T-helper 2 cell treated with Interferon-gamma antibody and Interleukin-4, amounts not matched to agents 5 μg/mL and 100 μg/mL, for 36 hours (primary cell): Measurements from ENCODE around the gene UQCRC1.

Experiments
- DNase-seq: peaks from one replicate; pipeline ENCODE4 v3.0.0; 2021; ENCODE audit warnings: low spot score
- H3K27ac Mint-ChIP-seq: one replicate; pipeline ENCODE4 v1.8.0; 2021; ENCODE audit warnings: mild to moderate bottlenecking, mixed read lengths
- H3K27me3 Mint-ChIP-seq: one replicate; pipeline ENCODE4 v1.8.0; 2021; ENCODE audit warnings: low read depth, mixed read lengths
- H3K36me3 Mint-ChIP-seq: one replicate; pipeline ENCODE4 v1.8.0; 2021; ENCODE audit warnings: low read depth, mixed read lengths
- H3K4me1 Mint-ChIP-seq: one replicate; pipeline ENCODE4 v1.8.0; 2021; ENCODE audit warnings: low read depth, mixed read lengths
- H3K4me3 Mint-ChIP-seq: one replicate; pipeline ENCODE4 v1.8.0; 2022; ENCODE audit warnings: mild to moderate bottlenecking, moderate library complexity, mixed read lengths
- H3K9me3 Mint-ChIP-seq: one replicate; pipeline ENCODE4 v1.8.0; 2021; ENCODE audit warnings: mixed read lengths

Gene UQCRC1

DNA sequence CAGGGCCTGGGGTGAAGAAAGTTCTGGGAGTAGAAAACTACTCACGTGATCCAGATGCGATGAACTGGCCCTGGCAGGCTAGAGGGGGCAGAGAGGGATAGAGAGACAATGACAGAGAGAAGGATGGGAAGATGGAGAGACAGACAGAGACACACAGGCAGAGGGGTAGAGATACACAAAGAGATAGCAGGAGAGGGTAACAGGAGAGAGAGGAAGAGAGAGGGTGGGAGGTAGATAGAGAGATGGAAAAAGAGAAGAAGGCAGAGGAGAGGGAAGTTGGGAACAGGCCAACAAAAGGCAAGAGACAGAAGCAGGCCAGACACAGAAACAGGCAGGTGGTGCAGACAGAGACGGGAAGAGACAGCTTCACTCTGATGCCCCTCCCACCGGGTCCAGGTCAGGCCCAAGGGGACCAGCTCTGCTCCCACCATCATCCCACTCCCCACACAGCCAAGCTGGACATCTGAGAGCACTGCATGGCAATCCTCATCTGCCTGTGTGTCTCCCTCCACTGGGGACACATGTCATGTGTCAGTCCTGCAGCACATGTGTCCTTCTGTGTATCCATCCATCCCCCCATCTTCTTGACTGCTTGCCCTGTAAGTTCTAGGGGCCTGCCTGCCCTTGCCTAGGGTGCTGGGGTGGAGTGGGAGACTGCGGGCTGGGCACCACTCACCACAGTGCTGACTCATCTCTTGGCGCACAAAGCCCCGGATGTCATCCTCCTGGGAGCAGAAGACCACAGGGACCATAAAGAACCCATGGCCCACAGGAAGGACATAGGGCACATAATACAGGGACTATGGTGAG, 43.6 kb downstream of the UQCRC1 start:
- Mint-ChIP-seq H3K27me3 (no peaks in the 10 kb centered on the region), H3K4me3 (no peak overlapping the region), H3K27ac (peak overlapping the region; percentile 46), H3K36me3 (no peaks in the 10 kb centered on the region), H3K9me3 (no peaks in the 10 kb centered on the region), H3K4me1 (peaks cover 6% of the 10 kb centered on the region)
- peak; percentile 29 for DNase-seq

DNA sequence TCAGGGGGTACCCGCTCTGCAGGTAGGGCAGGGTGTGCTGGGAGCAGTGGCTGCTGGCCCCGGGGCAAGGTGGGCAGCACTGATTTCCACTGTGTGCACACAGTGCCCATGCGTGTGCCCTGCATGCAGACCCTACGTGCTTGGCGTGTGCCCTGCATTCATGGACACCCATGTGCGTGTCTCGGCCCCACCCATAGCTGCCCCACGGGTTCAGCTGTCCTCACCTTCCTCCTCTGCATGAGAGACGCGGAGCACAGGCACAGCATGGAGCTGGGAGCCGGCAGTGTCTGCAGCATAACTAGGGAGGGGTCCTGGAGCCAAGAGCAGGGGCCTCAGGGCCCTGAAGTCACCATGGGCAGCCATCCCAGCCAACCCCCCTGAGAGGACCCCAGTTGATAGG, 44.3 kb downstream of the UQCRC1 start:
- H3K27ac Mint-ChIP-seq = no peak overlapping the region
- H3K9me3 Mint-ChIP-seq = no peaks in the 10 kb centered on the region

GRCh38 chr3:48564667-48565066, 44.8 kb downstream of the UQCRC1 start:
- no peaks in the 10 kb centered on the region for H3K36me3 Mint-ChIP-seq
- DNase-seq = no peak
- H3K4me3 Mint-ChIP-seq = no peak overlapping the region
- peaks cover 15% of the 10 kb centered on the region for H3K4me1 Mint-ChIP-seq
- H3K27me3 Mint-ChIP-seq = no peaks in the 10 kb centered on the region
- H3K27ac Mint-ChIP-seq = no peak overlapping the region
- no peaks in the 10 kb centered on the region for H3K9me3 Mint-ChIP-seq

More for the DNA sequence above, 44.3 kb downstream of the UQCRC1 start:
- H3K36me3 Mint-ChIP-seq = no peaks in the 10 kb centered on the region
- H3K4me1 Mint-ChIP-seq = peaks cover 10% of the 10 kb centered on the region
- DNase-seq = no peak
- no peaks in the 10 kb centered on the region for H3K27me3 Mint-ChIP-seq
- H3K4me3 Mint-ChIP-seq = no peak overlapping the region

DNA sequence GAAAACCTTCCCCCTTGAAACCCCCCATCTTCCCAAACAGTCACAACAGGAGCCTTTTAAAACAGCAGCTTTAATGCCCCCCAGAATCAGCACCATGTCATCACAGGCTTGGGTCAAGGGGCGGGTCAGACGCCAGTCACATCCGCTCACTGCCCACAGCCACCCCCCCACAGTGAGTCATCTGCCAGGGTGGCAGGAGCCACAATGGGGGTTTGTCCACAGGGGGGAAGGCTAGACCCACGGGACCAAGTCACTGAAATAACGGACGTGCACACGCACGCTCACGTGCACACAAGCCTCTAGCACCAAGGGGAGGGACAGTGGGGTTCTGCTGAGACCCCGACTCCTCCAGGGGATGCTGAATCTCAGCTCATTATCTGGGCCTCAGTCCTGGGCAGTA, 45.4 kb downstream of the UQCRC1 start:
- H3K9me3 Mint-ChIP-seq = no peaks in the 10 kb centered on the region
- H3K27me3 Mint-ChIP-seq = no peaks in the 10 kb centered on the region
- H3K27ac Mint-ChIP-seq = no peak overlapping the region
- no peak overlapping the region for H3K4me3 Mint-ChIP-seq
- DNase-seq = peak; percentile 14
- no peaks in the 10 kb centered on the region for H3K36me3 Mint-ChIP-seq
- peaks cover 15% of the 10 kb centered on the region for H3K4me1 Mint-ChIP-seq

DNA sequence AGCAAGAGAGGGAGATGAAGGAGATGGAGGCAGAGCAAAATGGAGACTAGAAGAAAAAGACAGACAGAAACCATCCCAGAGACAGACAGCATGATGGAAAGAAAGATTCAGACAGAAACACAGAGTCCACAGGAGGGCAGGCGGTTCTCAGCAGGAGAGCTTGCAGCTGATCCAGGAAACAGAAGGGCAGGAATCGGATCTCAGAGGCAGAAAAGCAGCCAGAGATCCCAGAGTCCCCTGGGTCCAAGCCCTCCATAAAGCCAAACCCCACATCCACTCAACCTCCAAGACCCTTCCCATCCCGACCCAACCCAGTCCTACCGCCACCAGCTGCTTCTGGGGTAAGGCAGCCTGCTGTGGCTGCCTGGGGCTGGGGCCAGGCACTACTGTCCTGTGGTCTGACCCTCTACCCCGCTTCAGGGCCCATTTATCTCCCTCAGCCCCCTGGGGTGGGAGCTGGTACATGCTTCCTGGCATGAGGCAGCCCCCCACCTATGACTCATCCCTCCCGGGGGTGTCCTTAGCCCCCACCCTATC, 46.0 kb downstream of the UQCRC1 start, which contains the start of gene UCN2:
Gene UCN2, minus strand, starts transcription at position 400 of the 537 bp plus-strand sequence. CDS start 657 bp downstream, outside the sequence.
- Mint-ChIP-seq H3K9me3 (no peaks in the 10 kb centered on the region), H3K4me3 (no peak within 1 kb of the TSS), H3K27ac (no peak within 1 kb of the TSS), H3K36me3 (no peaks in the 10 kb centered on the region), H3K4me1 (peaks cover 19% of the 10 kb centered on the region), H3K27me3 (no peaks in the 10 kb centered on the region)
- no peak for DNase-seq

DNA sequence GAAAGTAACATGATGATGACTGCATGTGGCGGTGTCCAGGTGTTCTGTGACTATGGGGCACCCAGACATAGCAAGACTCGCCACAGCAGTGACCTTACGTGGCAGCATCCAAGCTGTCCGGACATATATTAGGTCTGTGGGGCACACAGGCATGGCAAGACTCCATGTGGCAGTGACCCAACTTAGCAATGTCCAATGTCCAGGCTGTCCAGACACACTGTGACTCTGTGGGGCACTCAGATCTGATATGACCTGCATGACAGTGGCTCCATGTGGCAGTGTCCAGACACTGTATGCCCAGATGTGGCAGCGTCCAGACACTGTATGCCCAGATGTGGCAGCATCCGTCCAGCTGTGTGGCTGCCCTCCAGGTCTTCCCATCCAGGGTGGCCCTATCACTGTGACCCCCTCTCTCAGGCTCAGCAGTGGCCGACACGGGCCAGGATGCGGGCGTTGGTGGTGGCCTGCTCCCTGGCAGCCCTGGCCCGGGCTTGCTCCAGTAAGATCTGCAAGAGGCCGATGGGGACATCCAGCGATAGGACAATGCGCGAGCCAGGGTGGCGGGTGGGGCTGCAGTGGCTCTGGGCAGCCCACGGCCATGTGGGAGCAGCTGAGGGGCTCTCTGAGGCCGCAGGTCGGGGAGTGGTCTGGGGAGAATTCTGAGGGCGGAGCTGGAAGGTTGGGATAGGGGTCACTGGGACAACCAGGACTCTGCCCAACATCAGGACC, 46.9 kb downstream of the UQCRC1 start:
- Mint-ChIP-seq H3K36me3 (no peaks in the 10 kb centered on the region), H3K4me3 (no peak overlapping the region), H3K27me3 (no peaks in the 10 kb centered on the region), H3K4me1 (peaks cover 24% of the 10 kb centered on the region), H3K27ac (no peak overlapping the region), H3K9me3 (no peaks in the 10 kb centered on the region)
- DNase-seq = no peak

DNA sequence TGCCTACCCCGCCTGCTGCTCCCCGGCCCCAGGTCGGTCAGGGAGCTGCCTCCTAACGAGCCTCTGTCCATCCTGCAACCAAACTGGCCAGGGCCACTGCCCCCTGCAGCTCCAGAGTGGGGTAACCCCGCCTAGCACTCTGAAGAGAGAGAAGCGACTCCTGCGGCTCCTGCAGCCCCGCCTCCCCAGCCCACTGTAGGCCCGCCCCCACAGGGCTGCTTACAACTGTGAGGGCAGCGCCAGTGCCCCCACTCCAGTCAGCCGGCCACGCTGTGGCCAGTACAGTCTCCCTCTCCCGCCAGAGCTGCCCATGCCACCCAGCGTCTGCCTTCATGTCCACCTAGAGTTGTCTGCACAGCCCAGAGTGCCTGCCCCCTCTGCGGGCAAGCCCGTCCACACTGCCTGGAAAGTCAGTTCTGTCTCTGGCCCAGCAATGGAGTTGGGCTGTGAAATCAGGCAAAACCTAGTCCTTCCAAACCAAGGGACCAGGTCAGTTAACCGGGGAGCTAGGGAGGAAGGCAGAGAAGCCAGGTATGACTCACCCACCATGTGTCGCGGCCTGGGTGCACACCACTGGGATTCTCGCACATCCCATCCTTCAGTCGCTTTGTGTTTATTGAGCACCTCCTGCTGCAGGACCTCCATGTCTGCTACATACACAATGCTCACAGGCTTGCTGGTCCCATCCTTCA, 48.3 kb downstream of the UQCRC1 start:
- Mint-ChIP-seq H3K36me3 (no peaks in the 10 kb centered on the region), H3K27me3 (no peaks in the 10 kb centered on the region), H3K4me1 (peaks cover 24% of the 10 kb centered on the region), H3K9me3 (no peaks in the 10 kb centered on the region), H3K4me3 (peak overlapping the region; percentile 57), H3K27ac (no peak overlapping the region)
- no peak for DNase-seq

DNA sequence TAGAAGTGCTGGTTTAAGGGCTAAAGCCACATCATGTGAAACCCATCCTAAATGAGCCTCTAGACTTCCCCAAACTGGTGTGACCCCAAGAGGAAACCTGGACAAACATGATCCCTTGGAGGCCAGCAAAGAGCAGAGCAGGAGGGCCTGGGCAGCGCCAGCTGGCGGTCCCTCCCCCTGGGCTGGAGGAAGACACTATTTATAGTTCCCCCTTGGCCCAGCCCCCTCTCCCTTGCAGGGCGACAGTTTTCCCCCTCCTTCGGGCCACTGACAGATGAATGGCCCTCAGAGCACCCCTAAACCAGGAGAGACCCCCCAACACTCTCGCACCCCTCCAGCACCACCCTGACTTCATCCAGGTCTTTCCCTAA, 48.8 kb downstream of the UQCRC1 start:
- peak overlapping the region; percentile 35 for H3K4me3 Mint-ChIP-seq
- no peaks in the 10 kb centered on the region for H3K27me3 Mint-ChIP-seq
- DNase-seq = no peak
- peaks cover 26% of the 10 kb centered on the region for H3K4me1 Mint-ChIP-seq
- no peaks in the 10 kb centered on the region for H3K9me3 Mint-ChIP-seq
- H3K27ac Mint-ChIP-seq = no peak overlapping the region
- no peaks in the 10 kb centered on the region for H3K36me3 Mint-ChIP-seq

GRCh38 chr3:48558493-48559134, 50.8 kb downstream of the UQCRC1 start:
- Mint-ChIP-seq H3K36me3 (peaks cover 13% of the 10 kb centered on the region), H3K4me1 (peaks cover 33% of the 10 kb centered on the region), H3K27me3 (no peaks in the 10 kb centered on the region), H3K9me3 (no peaks in the 10 kb centered on the region), H3K4me3 (peak overlapping the region; percentile 44), H3K27ac (peak overlapping the region; percentile 62)
- no peak for DNase-seq

DNA sequence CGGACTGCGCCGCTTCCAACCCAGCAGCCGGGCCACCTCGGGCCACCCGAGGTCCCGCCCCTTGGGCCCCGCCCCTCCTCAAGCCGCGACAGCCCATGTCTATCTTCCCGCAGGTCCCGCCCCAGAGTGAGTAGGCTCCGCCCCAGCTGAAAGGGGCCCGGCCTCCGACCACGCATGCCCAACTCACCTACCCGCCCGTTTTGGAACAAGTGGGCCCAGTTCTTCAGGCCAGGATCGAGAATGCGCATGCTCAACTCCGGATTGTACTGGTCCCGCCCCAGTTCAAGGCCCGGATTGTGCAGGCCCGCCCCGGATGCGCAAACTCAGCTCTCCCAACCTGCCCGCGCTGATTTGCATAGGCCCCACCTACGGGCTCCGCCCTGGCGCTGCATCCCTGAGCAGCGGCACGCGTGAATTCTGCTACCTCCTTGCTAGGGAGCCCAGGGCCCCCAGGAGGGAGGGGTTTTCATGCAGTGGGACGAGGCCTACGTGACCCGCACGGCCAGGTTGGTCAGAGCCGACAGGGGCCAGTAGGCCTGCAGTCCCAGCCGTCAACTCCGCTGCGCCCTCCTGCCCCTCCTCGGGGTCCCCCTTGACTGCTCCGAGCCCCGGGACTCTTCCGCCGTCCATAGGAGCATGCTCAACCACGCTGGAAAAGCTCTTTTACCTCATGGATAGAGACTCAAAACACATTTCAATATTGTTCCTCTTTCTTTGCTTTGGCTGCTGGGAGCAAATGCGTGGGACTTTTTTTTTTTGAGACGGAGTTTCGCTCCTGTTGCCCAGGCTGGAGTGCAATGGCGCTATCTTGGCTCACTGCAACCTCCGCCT, 52.4 kb downstream of the UQCRC1 start, which contains the start of gene PFKFB4:
Gene PFKFB4, minus strand, starts transcription at position 8 of the 831 bp plus-strand sequence. CDS start 26 bp downstream, outside the sequence.
- DNase-seq = peak; percentile 100
- peaks cover 21% of the 10 kb centered on the region for H3K36me3 Mint-ChIP-seq
- H3K27me3 Mint-ChIP-seq = no peaks in the 10 kb centered on the region
- peaks cover 38% of the 10 kb centered on the region for H3K4me1 Mint-ChIP-seq
- no peaks in the 10 kb centered on the region for H3K9me3 Mint-ChIP-seq
- peak within 1 kb of the TSS; percentile 86 for H3K27ac Mint-ChIP-seq
- peak within 1 kb of the TSS; percentile 89 for H3K4me3 Mint-ChIP-seq

- H3K36me3 Mint-ChIP-seq = peaks cover 21% of the 10 kb centered on the region
- H3K4me1 Mint-ChIP-seq = peaks cover 38% of the 10 kb centered on the region
- H3K9me3 Mint-ChIP-seq = no peaks in the 10 kb centered on the region
- H3K27me3 Mint-ChIP-seq = no peaks in the 10 kb centered on the region
- peak overlapping the region; percentile 89 for H3K4me3 Mint-ChIP-seq
- DNase-seq = no peak
- H3K27ac Mint-ChIP-seq = peak overlapping the region; percentile 86
These were observed 53.3 kb downstream of the UQCRC1 start for GRCh38 chr3:48555949-48556795.
